HG02610 (cell line): ENCODE data around the gene CACYBP.

ENCODE experiments used
- ATAC-seq: cut with Tn5 transposase; IDR thresholded peaks from one replicate; pipeline ENCODE4 v1.9.1; 2021; ENCODE audit warnings: mild to moderate bottlenecking, moderate library complexity; ENCODE audit not compliant: unreplicated experiment

Gene CACYBP, protein sequence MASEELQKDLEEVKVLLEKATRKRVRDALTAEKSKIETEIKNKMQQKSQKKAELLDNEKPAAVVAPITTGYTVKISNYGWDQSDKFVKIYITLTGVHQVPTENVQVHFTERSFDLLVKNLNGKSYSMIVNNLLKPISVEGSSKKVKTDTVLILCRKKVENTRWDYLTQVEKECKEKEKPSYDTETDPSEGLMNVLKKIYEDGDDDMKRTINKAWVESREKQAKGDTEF

DNA sequence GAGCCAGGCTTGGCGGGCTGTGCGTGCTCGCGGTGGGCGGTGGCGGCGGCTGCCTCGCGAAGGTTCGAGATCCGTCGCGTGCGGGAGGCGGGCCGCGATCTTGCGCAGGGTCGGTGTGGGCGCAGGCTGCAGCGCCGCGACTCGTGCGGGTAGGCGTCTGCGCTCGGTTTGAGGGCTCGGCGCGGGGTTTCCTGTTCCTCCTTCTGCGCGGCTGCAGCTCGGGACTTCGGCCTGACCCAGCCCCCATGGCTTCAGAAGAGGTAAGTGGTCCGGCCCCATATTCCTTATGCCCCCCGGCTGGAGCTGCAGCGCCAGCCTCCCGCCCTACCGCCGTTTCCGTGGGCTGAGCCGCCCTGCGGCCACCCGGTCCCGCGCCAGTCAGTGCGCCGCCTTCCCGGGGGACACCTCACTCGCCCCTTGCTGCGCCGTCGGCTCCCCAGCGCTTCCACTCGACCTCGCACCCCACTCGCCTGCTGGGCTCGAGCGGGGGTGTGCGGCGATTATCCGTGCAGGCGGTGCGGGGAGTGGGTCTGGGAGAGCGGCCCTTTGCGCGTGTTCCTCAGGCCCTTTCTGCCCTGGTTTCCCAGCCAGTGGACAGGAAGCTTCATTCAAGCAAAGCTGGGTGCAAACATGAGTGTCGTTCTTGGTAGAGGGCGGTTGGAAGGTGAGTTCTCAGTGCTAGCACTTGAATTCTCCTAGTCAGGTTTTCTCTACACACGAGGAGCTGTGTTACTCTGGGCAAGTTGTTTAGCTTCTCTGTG lies at the start of gene CACYBP:
Gene CACYBP, plus strand, starts transcription at position 12 of the 761 bp plus-strand sequence. Its CDS starts 234 bp downstream, at position 246.
- peak; percentile 12 for ATAC-seq

DNA sequence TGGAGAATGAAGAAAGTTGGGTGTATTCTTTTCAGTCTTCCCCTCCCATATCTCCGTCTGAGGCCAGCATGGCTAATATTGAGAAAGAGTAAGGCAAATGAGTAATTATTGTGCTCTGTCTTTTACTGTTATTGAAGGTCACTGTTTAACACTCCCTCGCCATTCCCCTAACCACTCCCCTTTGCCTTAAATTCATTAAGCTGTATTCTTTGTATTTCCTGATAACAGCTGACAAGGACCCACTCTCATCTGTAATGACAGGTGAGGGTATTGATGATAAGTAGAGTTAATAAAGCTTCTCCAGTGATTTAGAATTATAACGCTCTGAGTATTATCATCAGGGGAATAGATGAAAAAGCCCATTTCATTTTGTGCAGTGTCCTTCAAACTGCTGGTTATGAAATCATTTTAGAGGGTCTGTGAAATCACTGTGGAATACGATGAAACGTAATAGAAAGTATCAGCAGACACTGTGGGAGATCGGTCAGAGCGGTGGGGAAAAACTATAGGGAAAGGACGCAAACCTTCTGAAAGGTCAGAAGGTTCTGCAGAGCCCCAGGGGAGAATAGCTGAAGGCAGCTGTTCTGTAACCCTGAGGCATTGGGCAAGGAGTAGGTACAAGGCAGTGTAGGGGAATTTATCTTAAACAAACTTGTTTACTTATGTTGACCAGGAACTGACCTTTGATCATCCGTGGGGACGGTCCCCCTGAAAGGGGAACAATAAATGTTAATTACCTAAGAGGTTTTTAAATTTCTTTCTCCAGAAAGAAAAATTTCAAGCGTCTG lies 46.3 kb upstream of the CACYBP start:
- ATAC-seq: peak; percentile 76

DNA sequence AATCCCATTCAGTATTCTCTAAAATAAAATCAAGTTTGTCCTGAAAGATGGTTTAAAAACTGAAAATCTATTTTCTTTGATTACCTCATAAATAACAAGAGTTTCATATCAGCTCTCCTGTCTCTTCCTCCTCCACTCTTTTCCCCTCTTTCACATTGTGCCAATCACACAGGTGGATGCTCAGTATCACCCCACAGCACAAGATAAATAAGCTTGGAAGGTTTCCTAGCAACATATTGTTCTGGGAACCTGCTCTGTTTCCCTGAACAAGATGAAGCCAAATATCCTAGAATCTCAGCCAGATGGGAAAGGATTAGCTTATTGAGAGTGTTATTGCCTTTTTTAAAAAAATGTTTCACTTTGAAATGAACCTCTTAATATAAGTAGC lies 45.7 kb upstream of the CACYBP start:
- peak; percentile 17 for ATAC-seq

DNA sequence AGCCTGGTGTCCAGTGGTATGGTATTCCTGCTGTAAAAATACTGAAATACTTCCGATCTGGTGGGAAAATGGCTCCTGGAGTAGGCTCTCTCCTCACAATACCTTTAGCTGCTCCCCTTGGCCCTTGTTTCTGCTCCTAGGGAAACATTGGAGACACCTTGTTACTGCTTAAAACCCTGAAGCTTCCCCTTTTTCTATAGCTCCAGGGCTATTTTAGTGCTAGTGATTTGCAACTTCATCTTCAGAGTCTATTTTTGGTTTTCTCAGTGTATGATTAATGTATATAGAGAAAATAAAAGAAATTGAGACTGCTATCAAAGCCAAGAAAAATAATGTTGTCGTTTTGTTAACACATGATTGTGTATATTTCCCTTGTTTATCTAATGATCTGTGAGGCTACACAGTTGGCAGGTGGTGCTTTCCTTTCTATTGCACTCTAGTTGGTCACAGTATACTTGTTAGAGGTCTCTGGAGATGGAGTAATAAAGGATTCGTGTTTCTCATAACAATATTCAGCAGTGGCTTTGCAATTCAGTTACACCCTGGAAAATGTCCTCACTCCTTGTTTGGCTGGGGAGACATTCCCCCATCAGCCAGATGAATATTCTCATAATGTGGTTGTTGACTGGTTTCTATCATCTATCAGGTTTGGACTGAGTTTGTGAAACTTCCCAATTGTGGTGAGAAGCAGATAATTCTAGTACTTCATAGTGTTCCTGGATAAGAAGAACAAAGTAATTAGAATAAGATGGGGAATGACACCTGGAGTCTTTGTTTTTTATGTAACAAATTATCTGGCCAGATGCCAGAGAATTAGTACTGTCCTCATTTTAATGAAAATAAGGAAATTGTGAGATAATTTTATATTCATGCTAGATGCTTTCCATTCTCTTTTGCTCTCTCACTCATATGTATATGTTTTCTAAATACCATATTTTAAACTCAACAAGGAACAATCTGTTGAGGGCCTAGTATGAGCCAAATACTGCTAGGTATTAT lies 44.8 kb upstream of the CACYBP start:
- no peak for ATAC-seq

DNA sequence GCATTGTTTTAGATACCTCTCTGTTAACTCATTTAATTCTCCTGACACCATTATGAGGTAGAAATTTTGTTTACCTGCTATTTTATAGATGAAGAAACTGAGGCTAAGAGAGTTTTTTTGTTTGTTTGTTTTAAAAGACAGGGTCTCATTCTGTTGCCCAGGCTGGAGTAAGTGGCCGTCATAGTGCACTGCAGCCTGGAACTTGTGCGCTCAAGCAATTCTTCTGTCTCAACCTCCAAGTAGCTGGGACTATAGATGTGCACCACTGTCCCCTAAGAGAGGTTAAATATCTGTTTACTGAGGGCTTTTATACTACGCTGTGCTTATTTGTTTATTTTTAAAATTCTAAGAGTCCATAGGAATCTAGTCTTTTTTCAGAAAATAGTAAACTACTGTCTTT lies 43.7 kb upstream of the CACYBP start:
- ATAC-seq: no peak

DNA sequence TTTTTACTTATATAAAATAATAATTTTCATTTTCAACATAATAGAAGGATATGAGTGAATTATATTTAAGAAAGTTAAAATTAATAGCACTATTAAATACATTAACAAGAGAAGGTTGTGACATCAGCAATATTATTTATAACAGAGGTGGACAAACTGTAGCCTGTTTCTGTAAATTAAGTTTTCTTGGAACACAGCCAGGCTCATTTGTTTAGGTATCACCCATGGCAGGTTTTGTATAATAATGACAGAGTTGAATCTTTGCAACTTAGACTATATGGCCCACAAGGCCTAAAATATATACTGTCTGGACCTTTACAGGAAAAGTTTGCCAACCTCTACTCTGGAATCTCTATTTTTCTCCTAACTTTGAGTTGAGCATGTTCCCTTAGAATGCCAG lies 42.8 kb upstream of the CACYBP start:
- ATAC-seq: no peak

DNA sequence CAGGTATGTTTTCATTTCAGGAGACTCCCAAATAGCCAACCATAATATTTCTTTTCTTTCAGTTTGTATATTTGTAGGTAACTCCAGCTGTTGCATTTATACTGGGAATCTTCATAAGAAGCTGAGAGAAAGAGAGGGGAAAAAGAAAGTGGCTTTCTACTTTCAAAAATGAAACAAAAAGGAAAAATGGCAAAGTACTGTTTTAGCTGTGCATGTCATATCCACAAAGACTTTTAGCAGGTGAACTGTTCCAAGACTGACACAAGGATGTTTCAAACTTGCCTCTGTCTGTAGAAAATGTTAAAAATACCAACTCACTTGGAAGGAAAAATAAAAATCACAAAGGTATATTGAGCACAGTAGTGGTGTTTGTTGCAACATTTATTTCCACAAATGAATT lies 41.9 kb upstream of the CACYBP start:
- no peak for ATAC-seq

DNA sequence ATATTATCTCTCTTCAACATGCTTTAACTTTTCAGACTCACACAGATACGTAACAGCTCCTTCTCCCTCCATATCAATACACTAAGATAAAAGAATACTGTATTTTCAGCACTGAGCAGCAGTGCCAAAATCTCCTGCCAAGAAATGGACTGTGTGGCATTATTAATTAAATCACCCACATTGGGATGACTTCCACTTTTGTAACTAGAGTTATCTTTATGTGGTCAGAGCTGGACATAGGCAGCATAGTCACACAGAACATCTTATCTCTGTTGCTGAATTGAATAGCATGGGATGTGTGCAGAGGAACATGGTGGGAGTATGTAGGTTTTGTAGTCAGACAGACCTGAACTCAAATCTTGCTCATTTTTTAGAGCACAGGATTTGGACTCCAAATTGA lies 41.4 kb upstream of the CACYBP start:
- ATAC-seq: no peak

DNA sequence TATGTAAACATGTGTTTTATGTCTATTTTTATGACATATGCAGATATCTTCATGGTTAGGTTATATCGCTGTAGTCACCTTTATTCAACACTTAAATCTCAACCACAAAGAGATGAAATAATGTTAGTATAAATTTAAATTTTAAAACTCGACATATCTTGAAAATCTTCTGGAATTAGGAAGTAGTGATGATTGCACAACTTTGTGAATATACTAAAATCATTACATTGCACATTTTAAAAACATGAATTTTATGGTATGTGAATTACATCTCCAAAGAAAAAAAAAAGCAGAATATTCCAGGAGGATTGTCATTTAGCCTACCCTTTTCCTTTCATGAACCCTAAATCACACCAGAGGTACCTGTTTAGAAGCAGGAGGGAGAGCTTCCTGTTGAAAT lies 39.4 kb upstream of the CACYBP start:
- no peak for ATAC-seq

DNA sequence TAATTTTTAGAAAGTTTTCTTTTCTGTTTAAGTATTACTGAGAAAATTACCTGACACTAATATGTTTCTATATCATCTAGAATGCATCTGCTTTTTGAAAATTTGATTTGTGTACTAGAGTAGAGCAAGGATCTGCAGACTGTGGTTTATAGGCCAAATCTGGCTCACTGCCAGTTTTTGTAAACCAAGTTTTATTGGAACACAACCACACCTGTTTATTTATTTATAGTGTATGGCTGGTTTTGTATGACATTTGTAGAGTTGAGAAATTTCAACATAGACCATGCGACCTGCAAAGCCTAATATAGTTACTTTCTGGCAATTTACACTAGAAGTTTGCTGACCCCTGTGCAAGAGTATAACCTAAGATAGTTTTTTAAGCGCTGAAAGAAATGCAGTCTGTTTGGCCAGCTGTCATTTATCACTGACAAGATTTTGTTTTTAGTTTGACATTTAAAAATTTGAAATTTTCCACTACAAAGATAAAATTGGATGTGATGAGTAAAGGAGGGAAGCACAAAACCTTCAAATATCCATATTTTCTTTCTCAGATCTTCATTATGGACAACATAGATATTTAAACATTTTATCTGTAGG lies 36.1 kb upstream of the CACYBP start:
- no peak for ATAC-seq

DNA sequence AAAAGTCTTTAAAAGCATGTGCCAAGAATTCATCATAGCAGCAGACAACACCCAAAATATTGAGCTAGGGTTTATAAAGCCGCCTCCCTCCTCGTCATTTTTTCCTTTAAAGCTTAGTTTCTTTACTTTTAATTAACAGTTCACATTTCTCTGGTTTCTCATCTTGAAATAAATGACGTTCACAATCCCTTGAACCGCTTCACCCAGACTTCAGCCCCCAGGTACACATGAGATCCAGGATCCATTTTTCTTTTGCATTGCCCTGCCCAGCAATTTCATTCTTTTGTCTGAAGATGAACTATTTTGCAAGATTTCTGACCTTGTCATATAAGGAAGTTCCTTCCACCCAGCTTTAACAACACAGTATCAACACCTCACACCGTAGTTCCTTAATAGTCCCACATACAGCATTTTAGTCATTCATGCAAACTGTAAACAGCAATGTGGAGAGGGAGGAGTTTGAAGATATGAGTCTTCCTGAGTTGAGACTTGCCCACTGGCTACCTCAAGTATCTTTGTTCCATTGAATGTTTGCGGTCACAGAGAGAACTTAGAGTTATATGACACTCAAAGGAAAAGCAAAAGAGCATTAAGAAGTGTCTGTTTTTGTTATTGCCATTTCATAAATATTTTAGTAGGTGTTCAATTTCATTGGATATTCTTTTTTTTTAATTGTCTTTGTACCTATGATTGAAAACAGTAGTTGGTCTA lies 35.3 kb upstream of the CACYBP start:
- ATAC-seq: peak; percentile 53

DNA sequence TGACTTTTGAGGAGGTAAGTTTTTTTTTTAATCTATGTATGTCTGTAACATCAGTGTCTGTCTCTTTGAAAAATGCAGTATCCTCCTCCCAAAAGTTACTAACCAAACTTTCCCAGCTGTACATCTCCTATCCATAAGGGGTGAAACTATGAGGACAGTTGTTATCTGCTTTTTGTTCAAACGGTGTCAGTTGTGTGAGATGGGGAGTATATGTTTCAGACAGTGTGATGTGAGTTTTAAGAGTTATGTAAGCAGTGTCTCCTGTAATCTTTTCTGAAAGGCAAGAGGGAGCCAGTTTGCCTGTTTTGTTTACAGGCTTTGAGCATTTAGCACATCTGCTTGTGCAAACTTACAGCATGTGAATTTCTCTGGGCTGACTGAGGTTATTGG lies 34.8 kb upstream of the CACYBP start:
- ATAC-seq: peak; percentile 5

DNA sequence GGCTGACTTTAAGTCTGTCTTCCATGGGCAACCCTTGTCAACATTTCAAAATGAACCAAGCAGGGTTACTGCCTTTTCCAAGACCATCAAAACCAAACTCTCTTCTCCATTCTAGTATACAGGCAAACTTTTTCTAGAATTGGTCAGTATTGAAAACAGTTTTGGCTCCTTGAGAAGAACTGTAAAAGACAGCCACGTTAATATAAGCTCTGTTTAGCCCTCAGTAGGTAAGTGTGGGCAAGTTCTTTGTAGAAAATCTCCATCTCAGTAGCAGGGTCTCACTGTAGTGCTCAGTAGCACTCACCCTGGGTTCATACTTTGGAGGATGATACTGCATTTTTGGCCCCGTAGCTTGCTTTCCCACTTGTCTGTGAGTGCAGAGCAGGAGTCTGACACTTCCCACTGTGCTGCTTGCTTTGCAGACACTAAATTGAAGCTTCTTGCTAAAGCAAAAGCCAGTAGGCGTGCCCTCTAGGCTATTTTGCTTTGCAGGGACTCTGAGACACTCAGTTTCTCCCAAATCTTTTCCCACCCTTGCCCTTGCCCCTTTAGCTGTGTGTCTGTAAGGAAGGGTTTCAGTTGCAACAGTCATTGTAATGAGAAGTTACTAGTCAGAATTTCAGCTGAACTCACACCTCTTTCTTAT lies 34.3 kb upstream of the CACYBP start:
- ATAC-seq: no peak

DNA sequence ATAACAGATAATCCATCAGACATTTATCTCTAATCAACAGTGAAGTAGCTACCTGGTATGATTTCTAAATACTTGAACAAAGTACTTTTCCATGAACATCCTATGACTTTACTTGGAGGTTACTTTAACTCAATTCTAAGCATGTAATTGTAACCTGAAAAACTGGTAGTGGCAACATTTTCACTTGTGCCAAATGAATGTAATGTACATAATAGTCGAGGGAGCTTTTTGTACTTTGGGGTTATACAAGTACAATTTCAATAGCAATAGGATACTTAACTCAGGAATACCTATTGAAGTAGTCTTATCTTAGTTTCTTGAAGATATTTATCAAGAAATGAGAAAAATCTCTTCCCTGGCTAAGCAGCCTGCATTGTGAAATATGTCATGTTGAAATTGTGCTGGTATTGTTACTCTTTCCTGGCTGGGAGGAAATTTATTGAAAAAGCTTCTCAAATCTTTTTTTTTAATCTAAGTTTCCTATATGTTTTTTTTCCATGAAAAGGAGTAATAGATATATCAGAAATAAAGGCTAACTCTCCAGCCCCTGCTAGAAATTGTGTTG lies 33.7 kb upstream of the CACYBP start:
- no peak for ATAC-seq

DNA sequence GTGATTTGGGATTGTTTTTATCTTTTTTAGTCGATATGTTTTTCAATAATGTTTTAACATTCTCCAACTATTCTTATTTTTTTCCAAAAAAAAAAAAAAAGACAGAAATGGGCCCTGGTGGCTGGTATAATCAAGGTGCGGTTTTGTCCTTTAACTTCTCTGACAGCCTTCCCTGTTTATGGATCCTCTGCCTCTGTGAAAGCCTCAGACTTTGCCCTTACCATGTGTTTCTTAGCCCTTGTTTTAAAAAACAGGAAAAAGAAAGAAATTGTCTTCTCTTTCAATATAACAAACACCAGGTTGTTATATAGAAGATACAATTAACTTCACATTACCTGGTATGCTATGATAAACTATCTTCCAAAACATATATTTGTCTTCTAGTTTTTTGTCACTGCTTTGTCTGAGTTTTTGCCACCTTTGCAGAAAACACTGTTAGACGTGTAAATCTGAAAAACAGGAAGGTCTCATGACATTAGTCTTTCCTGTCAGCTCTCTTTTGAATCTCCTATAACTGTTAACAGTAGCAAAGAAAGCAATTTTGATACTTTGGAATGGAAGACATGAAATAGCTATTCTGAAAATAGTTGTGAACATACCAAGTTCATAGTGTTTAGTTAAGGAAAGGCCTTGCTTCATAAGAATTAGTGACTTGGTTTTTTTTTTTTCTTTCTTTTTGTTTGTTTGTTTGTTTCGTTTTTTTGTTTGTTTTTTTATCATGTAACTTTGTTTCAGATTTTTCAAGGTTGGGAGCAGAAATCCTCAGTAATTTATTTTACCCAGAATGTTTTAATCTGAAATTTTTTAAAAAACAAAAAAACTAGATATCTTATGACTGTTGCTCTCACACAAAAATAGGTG lies 31.7 kb upstream of the CACYBP start:
- ATAC-seq: no peak

DNA sequence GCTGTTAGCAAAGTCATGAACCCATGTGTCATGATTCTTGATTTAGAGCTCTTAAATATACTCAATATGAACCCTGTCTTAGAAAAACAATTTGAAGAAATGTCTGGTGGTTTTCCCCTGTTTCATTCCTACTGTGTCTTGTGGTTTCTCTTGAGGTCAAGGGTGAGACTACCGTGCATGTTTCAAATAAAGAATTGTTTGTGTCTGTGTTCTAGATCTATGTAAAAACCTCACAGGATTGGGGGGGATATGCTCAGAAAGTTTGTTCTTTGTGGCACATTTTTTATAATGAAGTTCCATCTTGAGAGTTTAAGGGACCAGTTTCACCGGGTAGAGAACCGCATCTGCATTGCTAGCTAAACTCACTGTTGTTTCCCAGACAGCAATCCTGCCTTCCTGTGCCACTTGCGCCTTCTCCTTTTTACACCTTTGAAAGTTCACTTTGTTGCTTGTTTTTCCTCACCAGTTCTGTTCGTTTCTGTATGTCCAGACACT lies 30.9 kb upstream of the CACYBP start:
- ATAC-seq: peak; percentile 71

DNA sequence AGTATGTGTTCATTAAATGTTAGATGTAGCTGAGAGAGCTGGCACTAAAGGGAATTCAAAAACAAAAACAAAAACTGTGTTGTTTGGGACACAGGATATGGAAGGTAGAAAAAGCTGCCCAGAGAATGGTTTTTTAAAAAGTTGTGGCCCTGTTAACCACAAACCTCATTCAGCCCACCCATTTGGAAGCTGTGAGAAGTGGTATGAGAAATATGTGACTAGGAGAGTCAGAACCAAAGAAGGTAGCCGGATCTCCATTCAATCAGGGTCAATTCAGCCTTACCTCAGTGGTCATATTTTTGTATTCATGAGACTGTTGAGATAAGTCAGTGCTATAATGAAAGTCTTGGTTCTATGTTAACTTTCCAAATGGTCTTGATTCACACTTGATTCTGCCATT lies 29.8 kb upstream of the CACYBP start:
- ATAC-seq: peak; percentile 67

DNA sequence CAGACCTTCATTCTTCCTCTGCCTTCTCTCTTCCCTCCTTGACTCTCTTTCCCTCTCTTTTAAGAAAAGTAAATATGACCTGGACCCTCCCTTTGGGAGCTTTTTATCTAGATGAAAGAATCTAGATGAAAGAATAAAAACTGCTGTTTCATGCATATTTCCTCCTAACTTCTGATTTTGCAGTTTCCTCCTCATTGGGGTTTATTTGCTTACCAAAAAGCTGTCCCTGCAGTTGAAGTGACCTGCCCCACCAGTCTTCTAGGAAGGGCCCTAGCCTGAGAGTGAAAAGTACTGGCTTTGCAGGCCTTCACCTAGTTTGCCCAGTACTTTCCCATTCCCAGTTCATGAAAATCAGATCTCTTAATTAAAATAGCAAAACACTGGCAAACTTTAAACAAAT lies 28.3 kb upstream of the CACYBP start:
- no peak for ATAC-seq
